GM12878 (cell line): ENCODE data around the gene TARDBP. TPM values are rescaled to one million over a fixed set of nuclear protein-coding genes. Genes with fewer than 3 reads are reported as not detected.
A peak's percentile ranks its signal among the peaks of the same experiment; 100 is the strongest.

Experiments used
- ATF2 ChIP-seq: IDR thresholded peaks from 2 replicates; pipeline ENCODE4 v1.6.1; 2012; ENCODE audit warnings: low read length, inconsistent platforms
- IKZF1 ChIP-seq: fragments of 450-650 bp; conservative IDR thresholded peaks from 2 replicates; pipeline ENCODE4 v1.6.1; 2017; ENCODE audit warnings: antibody characterized with exemption, mild to moderate bottlenecking
- SKIL ChIP-seq: fragments of 450-650 bp; IDR thresholded peaks from 2 replicates; pipeline ENCODE4 v1.6.1; 2017; ENCODE audit warnings: mild to moderate bottlenecking, low read depth, inconsistent platforms; ENCODE audit not compliant: poor library complexity, severe bottlenecking
- polyA plus RNA-seq, 11 experiments: library from polyadenylated mRNA; depleted of rRNA in 4 of 11; unstranded in 6 of 11; stranded (reverse) in 5 of 11; fragments of >200 nt; fragmentation: Nextera tagmentation in 4 of 11; fragmentation: Illumina TruSeq in 1 of 11; extraction: Ambion mirVana in 4 of 11; extraction: Trizol in 1 of 11; gene quantifications; 1 replicate in 1 of 11; 2 replicates in 10 of 11; pipeline versions ENCODE4 v1.2.1 to v1.2.3, GENCODE V29; 2011 to 2016; ENCODE audit warnings: inconsistent platforms in 2 of 11, missing spikeins in 2 of 11, low read depth in 1 of 11
- total RNA-seq, 4 experiments: library from RNA; depleted of rRNA in 3 of 4; stranded (reverse); fragments of >200 nt in 3 of 4; fragmentation: Illumina TruSeq in 1 of 4; extraction: Trizol in 1 of 4; gene quantifications; 2 replicates each; pipeline versions ENCODE4 v1.2.1 to v1.2.3, GENCODE V29; 2013 to 2021

Gene TARDBP
- total and polyA plus RNA-seq, 10 of the 15 experiments (the other 5 are each of a cell fraction or from before 2014, with no cell fraction given) = 55.6 to 318 (median 192) TPM

GRCh38 chr1:11073398-11073797 is 60.9 kb downstream of the TARDBP start (continued):
- peak; percentile 65 for TF ChIP-seq SKIL
- peak; percentile 12; the same call in 1 of the 2 replicates for TF ChIP-seq IKZF1
- TF ChIP-seq ATF2 = 0 out of 2 replicates have a peak, but pooled peaks have one; percentile 27

Other genes starting within 250 kb of the TARDBP start
- 4.0 and 4.9 TPM in 2 replicates for gene CASZ1, start 216.0 kb upstream of the TARDBP start, total RNA-seq (2014; rRNA removed)
- 2.8 and 3.2 TPM in 2 replicates for gene CASZ1, start 216.0 kb upstream of the TARDBP start, total RNA-seq (2014; rRNA removed; fragmentation: Illumina TruSeq; extraction: Trizol)
- 9.8 and 11.8 TPM in 2 replicates for gene CASZ1, start 216.0 kb upstream of the TARDBP start, total RNA-seq (2021)
- gene CASZ1, start 216.0 kb upstream of the TARDBP start, polyA plus RNA-seq (2011; rRNA removed) = 1.1 and 3.1 TPM in 2 replicates
- gene CASZ1, start 216.0 kb upstream of the TARDBP start, polyA plus RNA-seq (2014; fragmentation: Illumina TruSeq; extraction: Trizol) = 2.5 and 5.7 TPM in 2 replicates
- gene CASZ1, start 216.0 kb upstream of the TARDBP start, polyA plus RNA-seq (2014; fragmentation: Nextera tagmentation; extraction: Ambion mirVana) = 1 to 10 TPM in 1 of 2 experiments, under 1 TPM in 1; 0.52 to 2.0 TPM
- 3.9 and 8.3 TPM in 2 replicates for gene CASZ1, start 216.0 kb upstream of the TARDBP start, polyA plus RNA-seq (2014; rRNA removed)
- gene CASZ1, start 216.0 kb upstream of the TARDBP start, polyA plus RNA-seq (2016; fragmentation: Nextera tagmentation; extraction: Ambion mirVana) = 1 to 10 TPM; 3.5 to 4.3 TPM
- 0.05 TPM in 1 of 2 replicates, not detected in the other for gene MASP2, start 34.6 kb downstream of the TARDBP start, total RNA-seq (2014; rRNA removed)
- 0.04 TPM in 1 of 2 replicates, not detected in the other for gene MASP2, start 34.6 kb downstream of the TARDBP start, total RNA-seq (2014; rRNA removed; fragmentation: Illumina TruSeq; extraction: Trizol)
- gene MASP2, start 34.6 kb downstream of the TARDBP start, total RNA-seq (2021) = not detected in 2 replicates
- not detected in 2 replicates for gene MASP2, start 34.6 kb downstream of the TARDBP start, polyA plus RNA-seq (2011; rRNA removed)
- not detected in 2 replicates for gene MASP2, start 34.6 kb downstream of the TARDBP start, polyA plus RNA-seq (2014; fragmentation: Illumina TruSeq; extraction: Trizol)
- under 1 TPM in 1 of 2 experiments, not detected in 1; 0.06 TPM for gene MASP2, start 34.6 kb downstream of the TARDBP start, polyA plus RNA-seq (2014; fragmentation: Nextera tagmentation; extraction: Ambion mirVana)
- gene MASP2, start 34.6 kb downstream of the TARDBP start, polyA plus RNA-seq (2014; rRNA removed) = not detected in 2 replicates
- under 1 TPM in 1 of 2 experiments, not detected in 1; 0.21 TPM for gene MASP2, start 34.6 kb downstream of the TARDBP start, polyA plus RNA-seq (2016; fragmentation: Nextera tagmentation; extraction: Ambion mirVana)
- 49.9 and 81.2 TPM in 2 replicates for gene SRM, start 47.4 kb downstream of the TARDBP start, total RNA-seq (2014; rRNA removed)
- 40.6 and 43.0 TPM in 2 replicates for gene SRM, start 47.4 kb downstream of the TARDBP start, total RNA-seq (2014; rRNA removed; fragmentation: Illumina TruSeq; extraction: Trizol)
- 249 and 255 TPM in 2 replicates for gene SRM, start 47.4 kb downstream of the TARDBP start, total RNA-seq (2021)
- gene SRM, start 47.4 kb downstream of the TARDBP start, polyA plus RNA-seq (2011; rRNA removed) = 11.0 and 22.2 TPM in 2 replicates
- 59.5 and 133 TPM in 2 replicates for gene SRM, start 47.4 kb downstream of the TARDBP start, polyA plus RNA-seq (2014; fragmentation: Illumina TruSeq; extraction: Trizol)
- gene SRM, start 47.4 kb downstream of the TARDBP start, polyA plus RNA-seq (2014; fragmentation: Nextera tagmentation; extraction: Ambion mirVana) = 10 to 100 TPM; 16.7 to 46.6 TPM
- gene SRM, start 47.4 kb downstream of the TARDBP start, polyA plus RNA-seq (2014; rRNA removed) = 142 and 185 TPM in 2 replicates
- 100 to 1,000 TPM in 1 of 2 experiments, 10 to 100 TPM in 1; 81.1 to 155 TPM for gene SRM, start 47.4 kb downstream of the TARDBP start, polyA plus RNA-seq (2016; fragmentation: Nextera tagmentation; extraction: Ambion mirVana)
- 70.3 and 81.2 TPM in 2 replicates for gene EXOSC10, start 87.2 kb downstream of the TARDBP start, total RNA-seq (2014; rRNA removed)
- gene EXOSC10, start 87.2 kb downstream of the TARDBP start, total RNA-seq (2014; rRNA removed; fragmentation: Illumina TruSeq; extraction: Trizol) = 54.3 and 58.3 TPM in 2 replicates
- gene EXOSC10, start 87.2 kb downstream of the TARDBP start, total RNA-seq (2021) = 60.0 and 62.5 TPM in 2 replicates
- gene EXOSC10, start 87.2 kb downstream of the TARDBP start, polyA plus RNA-seq (2011; rRNA removed) = 52.8 and 60.4 TPM in 2 replicates
- gene EXOSC10, start 87.2 kb downstream of the TARDBP start, polyA plus RNA-seq (2014; fragmentation: Illumina TruSeq; extraction: Trizol) = 75.6 and 78.9 TPM in 2 replicates
- 10 to 100 TPM; 16.2 to 16.7 TPM for gene EXOSC10, start 87.2 kb downstream of the TARDBP start, polyA plus RNA-seq (2014; fragmentation: Nextera tagmentation; extraction: Ambion mirVana)
- 70.7 and 76.0 TPM in 2 replicates for gene EXOSC10, start 87.2 kb downstream of the TARDBP start, polyA plus RNA-seq (2014; rRNA removed)
- 10 to 100 TPM; 78.6 to 86.5 TPM for gene EXOSC10, start 87.2 kb downstream of the TARDBP start, polyA plus RNA-seq (2016; fragmentation: Nextera tagmentation; extraction: Ambion mirVana)
- not detected in 2 replicates for gene ANGPTL7, start 176.7 kb downstream of the TARDBP start, total RNA-seq (2014; rRNA removed)
- gene ANGPTL7, start 176.7 kb downstream of the TARDBP start, total RNA-seq (2014; rRNA removed; fragmentation: Illumina TruSeq; extraction: Trizol) = not detected in 2 replicates
- gene ANGPTL7, start 176.7 kb downstream of the TARDBP start, total RNA-seq (2021) = not detected in 2 replicates
- gene ANGPTL7, start 176.7 kb downstream of the TARDBP start, polyA plus RNA-seq (2011; rRNA removed) = not detected in 2 replicates
- gene ANGPTL7, start 176.7 kb downstream of the TARDBP start, polyA plus RNA-seq (2014; fragmentation: Illumina TruSeq; extraction: Trizol) = not detected in 2 replicates
- not detected for gene ANGPTL7, start 176.7 kb downstream of the TARDBP start, polyA plus RNA-seq (2014; fragmentation: Nextera tagmentation; extraction: Ambion mirVana)
- not detected in 2 replicates for gene ANGPTL7, start 176.7 kb downstream of the TARDBP start, polyA plus RNA-seq (2014; rRNA removed)
- under 1 TPM in 1 of 2 experiments, not detected in 1; 0.09 TPM for gene ANGPTL7, start 176.7 kb downstream of the TARDBP start, polyA plus RNA-seq (2016; fragmentation: Nextera tagmentation; extraction: Ambion mirVana)
- 35.4 and 35.9 TPM in 2 replicates for gene MTOR, start 249.9 kb downstream of the TARDBP start, total RNA-seq (2014; rRNA removed)
- 29.2 and 30.4 TPM in 2 replicates for gene MTOR, start 249.9 kb downstream of the TARDBP start, total RNA-seq (2014; rRNA removed; fragmentation: Illumina TruSeq; extraction: Trizol)
- 38.4 and 41.8 TPM in 2 replicates for gene MTOR, start 249.9 kb downstream of the TARDBP start, total RNA-seq (2021)
- 18.5 and 30.9 TPM in 2 replicates for gene MTOR, start 249.9 kb downstream of the TARDBP start, polyA plus RNA-seq (2011; rRNA removed)
- 32.2 and 32.6 TPM in 2 replicates for gene MTOR, start 249.9 kb downstream of the TARDBP start, polyA plus RNA-seq (2014; fragmentation: Illumina TruSeq; extraction: Trizol)
- 1 to 10 TPM; 6.6 to 7.5 TPM for gene MTOR, start 249.9 kb downstream of the TARDBP start, polyA plus RNA-seq (2014; fragmentation: Nextera tagmentation; extraction: Ambion mirVana)
- 28.9 and 29.2 TPM in 2 replicates for gene MTOR, start 249.9 kb downstream of the TARDBP start, polyA plus RNA-seq (2014; rRNA removed)
- 10 to 100 TPM; 24.3 to 26.5 TPM for gene MTOR, start 249.9 kb downstream of the TARDBP start, polyA plus RNA-seq (2016; fragmentation: Nextera tagmentation; extraction: Ambion mirVana)